ENCODE measurements around the gene FBXL7. TPM values are rescaled to one million over a fixed set of nuclear protein-coding genes. Genes with fewer than 3 reads are reported as not detected.

FBXL7 gene
- total RNA-seq, 2 donors from 2014 or later, result 21.1 to 31.7 TPM

DNA sequence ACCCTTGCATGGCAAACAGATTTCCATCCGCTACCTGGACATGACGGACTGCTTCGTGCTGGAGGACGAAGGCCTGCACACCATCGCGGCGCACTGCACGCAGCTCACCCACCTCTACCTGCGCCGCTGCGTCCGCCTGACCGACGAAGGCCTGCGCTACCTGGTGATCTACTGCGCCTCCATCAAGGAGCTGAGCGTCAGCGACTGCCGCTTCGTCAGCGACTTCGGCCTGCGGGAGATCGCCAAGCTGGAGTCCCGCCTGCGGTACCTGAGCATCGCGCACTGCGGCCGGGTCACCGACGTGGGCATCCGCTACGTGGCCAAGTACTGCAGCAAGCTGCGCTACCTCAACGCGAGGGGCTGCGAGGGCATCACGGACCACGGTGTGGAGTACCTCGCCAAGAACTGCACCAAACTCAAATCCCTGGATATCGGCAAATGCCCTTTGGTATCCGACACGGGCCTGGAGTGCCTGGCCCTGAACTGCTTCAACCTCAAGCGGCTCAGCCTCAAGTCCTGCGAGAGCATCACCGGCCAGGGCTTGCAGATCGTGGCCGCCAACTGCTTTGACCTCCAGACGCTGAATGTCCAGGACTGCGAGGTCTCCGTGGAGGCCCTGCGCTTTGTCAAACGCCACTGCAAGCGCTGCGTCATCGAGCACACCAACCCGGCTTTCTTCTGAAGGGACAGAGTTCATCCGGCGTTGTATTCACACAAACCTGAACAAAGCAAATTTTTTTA, 436.7 kb downstream of the FBXL7 start:
- H3K4me1 ChIP-seq (ENCODE audit: control insufficient read depth in 1 of 2, low read depth in 2 of 2), result no peaks in the 10 kb centered on the region
- H3K36me3 ChIP-seq, result peaks cover 13% of the 10 kb centered on the region
- DNase-seq (ENCODE audit: low spot score), result no peak
- H3K27me3 ChIP-seq (replicated peaks; ENCODE audit: insufficient read depth), result no peaks in the 10 kb centered on the region
- H3K9me3 ChIP-seq, result no peaks in the 10 kb centered on the region
- ATAC-seq (ENCODE audit: insufficient number of reproducible peaks, low FRiP score, low read depth), result no peak
- no peak overlapping the region for H3K27ac ChIP-seq
- TF ChIP-seq, protein P1, sequence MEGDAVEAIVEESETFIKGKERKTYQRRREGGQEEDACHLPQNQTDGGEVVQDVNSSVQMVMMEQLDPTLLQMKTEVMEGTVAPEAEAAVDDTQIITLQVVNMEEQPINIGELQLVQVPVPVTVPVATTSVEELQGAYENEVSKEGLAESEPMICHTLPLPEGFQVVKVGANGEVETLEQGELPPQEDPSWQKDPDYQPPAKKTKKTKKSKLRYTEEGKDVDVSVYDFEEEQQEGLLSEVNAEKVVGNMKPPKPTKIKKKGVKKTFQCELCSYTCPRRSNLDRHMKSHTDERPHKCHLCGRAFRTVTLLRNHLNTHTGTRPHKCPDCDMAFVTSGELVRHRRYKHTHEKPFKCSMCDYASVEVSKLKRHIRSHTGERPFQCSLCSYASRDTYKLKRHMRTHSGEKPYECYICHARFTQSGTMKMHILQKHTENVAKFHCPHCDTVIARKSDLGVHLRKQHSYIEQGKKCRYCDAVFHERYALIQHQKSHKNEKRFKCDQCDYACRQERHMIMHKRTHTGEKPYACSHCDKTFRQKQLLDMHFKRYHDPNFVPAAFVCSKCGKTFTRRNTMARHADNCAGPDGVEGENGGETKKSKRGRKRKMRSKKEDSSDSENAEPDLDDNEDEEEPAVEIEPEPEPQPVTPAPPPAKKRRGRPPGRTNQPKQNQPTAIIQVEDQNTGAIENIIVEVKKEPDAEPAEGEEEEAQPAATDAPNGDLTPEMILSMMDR (IDR thresholded peaks at IDR 0.05), result no peak
- no peak overlapping the region for H3K4me3 ChIP-seq

- Histone ChIP-seq H3K9me3 (no peaks in the 10 kb centered on the region), H3K4me1 (ENCODE audit: control insufficient read depth in 1 of 2, low read depth in 2 of 2) (no peaks in the 10 kb centered on the region), H3K27ac (no peak overlapping the region), H3K4me3 (no peak overlapping the region), H3K27me3 (replicated peaks; ENCODE audit: insufficient read depth) (no peaks in the 10 kb centered on the region), H3K36me3 (peaks cover 13% of the 10 kb centered on the region)
- DNase-seq (ENCODE audit: low spot score) (no peak), ATAC-seq (ENCODE audit: insufficient number of reproducible peaks, low FRiP score, low read depth) (no peak)
- TF ChIP-seq, protein P1 (IDR thresholded peaks at IDR 0.05), result no peak
Measured at GRCh38 chr5:15937708-15938107, 437.7 kb downstream of the FBXL7 start.

DNA sequence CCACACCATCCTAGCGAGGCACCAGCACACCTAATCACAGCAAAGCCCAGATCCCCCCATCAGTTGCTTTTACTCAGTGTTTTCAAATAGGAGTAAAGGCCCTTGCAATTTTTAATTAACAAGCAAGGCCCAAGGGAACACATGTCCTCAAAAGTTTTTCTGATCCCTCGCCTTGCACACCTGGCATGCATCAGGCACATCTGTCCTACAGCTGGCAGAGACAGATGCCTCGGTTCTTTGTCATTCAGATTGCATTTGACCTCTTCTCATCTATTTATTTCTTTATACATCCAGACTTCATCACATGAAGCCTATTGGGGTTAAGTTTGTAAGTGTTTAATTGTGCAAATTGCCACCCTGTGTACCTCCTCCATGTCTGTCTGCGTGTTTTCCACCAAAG, 438.2 kb downstream of the FBXL7 start:
- Histone ChIP-seq H3K4me1 (ENCODE audit: control insufficient read depth in 1 of 2, low read depth in 2 of 2) (no peaks in the 10 kb centered on the region), H3K9me3 (no peaks in the 10 kb centered on the region), H3K27ac (no peak overlapping the region), H3K4me3 (no peak overlapping the region), H3K36me3 (peaks cover 13% of the 10 kb centered on the region), H3K27me3 (replicated peaks; ENCODE audit: insufficient read depth) (no peaks in the 10 kb centered on the region)
- DNase-seq (ENCODE audit: low spot score) (no peak), ATAC-seq (ENCODE audit: insufficient number of reproducible peaks, low FRiP score, low read depth) (no peak)
- TF ChIP-seq, protein P1 (IDR thresholded peaks at IDR 0.05), result no peak

GRCh38 chr5:15938961-15939360, 439.0 kb downstream of the FBXL7 start:
- DNase-seq (ENCODE audit: low spot score) (no peak), ATAC-seq (ENCODE audit: insufficient number of reproducible peaks, low FRiP score, low read depth) (no peak)
- no peaks in the 10 kb centered on the region for H3K9me3 ChIP-seq
- peaks cover 13% of the 10 kb centered on the region for H3K36me3 ChIP-seq
- no peak overlapping the region for H3K4me3 ChIP-seq
- H3K27me3 ChIP-seq (replicated peaks; ENCODE audit: insufficient read depth), result no peaks in the 10 kb centered on the region
- no peak overlapping the region for H3K27ac ChIP-seq
- TF ChIP-seq, protein P1 (IDR thresholded peaks at IDR 0.05), result no peak
- no peaks in the 10 kb centered on the region for H3K4me1 ChIP-seq (ENCODE audit: control insufficient read depth in 1 of 2, low read depth in 2 of 2)

DNA sequence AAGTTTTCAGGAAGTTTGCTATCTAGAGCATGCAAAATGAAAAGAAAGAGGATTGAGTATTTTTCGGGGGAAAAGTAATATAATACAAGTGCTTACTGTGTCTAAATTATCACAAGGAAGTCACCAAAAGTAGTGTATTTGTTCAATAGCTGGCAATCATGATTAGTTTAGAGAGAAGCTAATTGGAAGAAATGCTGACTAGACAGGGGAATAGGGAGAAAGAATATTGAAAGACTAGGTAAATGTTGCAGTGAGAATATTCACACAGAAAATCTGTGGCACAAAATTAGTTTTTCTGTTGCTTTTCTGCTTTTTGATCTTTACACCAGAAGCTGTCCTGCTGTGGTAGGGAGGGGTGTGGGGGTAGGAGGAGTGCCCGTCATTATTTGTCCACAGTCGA, 440.9 kb downstream of the FBXL7 start:
- peaks cover 10% of the 10 kb centered on the region for H3K36me3 ChIP-seq
- DNase-seq (ENCODE audit: low spot score), result no peak

More for the DNA sequence above, 440.9 kb downstream of the FBXL7 start:
- no peak for ATAC-seq (ENCODE audit: insufficient number of reproducible peaks, low FRiP score, low read depth)
- TF ChIP-seq, protein P1 (IDR thresholded peaks at IDR 0.05), result no peak
- H3K27ac ChIP-seq, result no peak overlapping the region
- no peaks in the 10 kb centered on the region for H3K27me3 ChIP-seq (replicated peaks; ENCODE audit: insufficient read depth)
- H3K4me1 ChIP-seq (ENCODE audit: control insufficient read depth in 1 of 2, low read depth in 2 of 2), result no peaks in the 10 kb centered on the region
- no peak overlapping the region for H3K4me3 ChIP-seq
- H3K9me3 ChIP-seq, result no peaks in the 10 kb centered on the region

All from thoracic aorta (tissue), 2 donors.